Rectal smooth muscle tissue (tissue), 1 donor: ENCODE results near the gene DDX1.

Source experiments
- H3K27ac ChIP-seq: one replicate; pipeline ENCODE4 v1.7.0; 2013; ENCODE audit warnings: low read depth, low read length, inconsistent platforms
- H3K27me3 ChIP-seq: one replicate; pipeline ENCODE4 v1.7.0; 2013; ENCODE audit warnings: low read length; ENCODE audit not compliant: control insufficient read depth, insufficient read depth
- H3K36me3 ChIP-seq: one replicate; pipeline ENCODE4 v1.7.0; 2013; ENCODE audit warnings: low read length; ENCODE audit not compliant: control insufficient read depth, insufficient read depth
- H3K4me1 ChIP-seq: one replicate; pipeline ENCODE4 v1.7.0; 2013; ENCODE audit warnings: low read length; ENCODE audit not compliant: control insufficient read depth, insufficient read depth
- H3K4me3 ChIP-seq: one replicate; pipeline ENCODE4 v1.7.0; 2013; ENCODE audit warnings: low read length
- H3K9ac ChIP-seq: one replicate; pipeline ENCODE4 v1.7.0; 2013; ENCODE audit warnings: low read length

The DDX1 gene

GRCh38 chr2:15623898-15624541 lies 32.4 kb downstream of the DDX1 start:
- H3K9ac ChIP-seq, result no peak overlapping the region
- no peaks in the 10 kb centered on the region for H3K4me1 ChIP-seq
- H3K36me3 ChIP-seq, result peaks cover 15% of the 10 kb centered on the region
- no peak overlapping the region for H3K27ac ChIP-seq
- no peak overlapping the region for H3K4me3 ChIP-seq
- H3K27me3 ChIP-seq, result no peaks in the 10 kb centered on the region

DNA sequence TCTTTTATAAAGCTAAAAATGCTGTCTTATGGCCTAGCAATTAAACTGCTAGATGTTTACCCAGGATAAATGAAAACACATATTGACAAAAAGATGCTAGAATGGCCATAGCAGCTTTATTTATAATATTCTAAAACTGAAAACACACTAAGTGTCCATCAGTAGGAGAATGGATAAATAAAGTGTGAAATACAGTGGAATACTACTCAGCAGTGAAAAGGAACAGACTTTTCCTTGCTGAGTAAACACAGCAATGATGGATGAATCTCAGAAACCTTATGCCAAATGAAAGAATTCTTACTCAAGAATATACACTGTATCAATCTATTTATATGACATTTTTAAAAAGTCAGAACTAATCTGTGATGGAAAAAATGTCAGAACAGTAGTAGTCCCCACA lies 33.2 kb downstream of the DDX1 start:
- no peak overlapping the region for H3K4me3 ChIP-seq
- no peaks in the 10 kb centered on the region for H3K4me1 ChIP-seq
- peaks cover 13% of the 10 kb centered on the region for H3K36me3 ChIP-seq
- H3K9ac ChIP-seq, result no peak overlapping the region
- H3K27ac ChIP-seq, result no peak overlapping the region
- no peaks in the 10 kb centered on the region for H3K27me3 ChIP-seq

GRCh38 chr2:15625344-15626036 lies 33.8 kb downstream of the DDX1 start:
- Histone ChIP-seq H3K27me3 (no peaks in the 10 kb centered on the region), H3K4me3 (no peak overlapping the region), H3K9ac (no peak overlapping the region), H3K27ac (no peak overlapping the region), H3K4me1 (no peaks in the 10 kb centered on the region), H3K36me3 (peaks cover 13% of the 10 kb centered on the region)

DNA sequence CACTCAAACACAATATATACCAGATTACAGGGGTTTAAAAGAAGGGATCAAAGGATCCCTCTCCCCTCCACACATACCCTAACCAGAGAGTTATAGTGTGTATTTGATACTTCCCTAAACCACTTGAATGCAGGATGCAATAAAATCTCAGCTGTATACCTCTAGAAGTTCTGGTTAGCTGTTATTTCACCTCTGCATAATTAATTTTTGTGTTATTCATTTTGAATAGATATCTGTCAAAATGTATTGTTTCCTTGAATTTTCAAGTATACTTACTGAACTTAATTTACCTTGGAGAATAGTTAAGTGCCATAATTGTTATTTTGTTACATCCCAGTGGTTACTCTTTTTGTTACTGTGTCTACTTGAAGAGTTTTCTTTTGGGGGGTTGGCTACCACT lies 34.5 kb downstream of the DDX1 start:
- Histone ChIP-seq H3K36me3 (peaks cover 14% of the 10 kb centered on the region), H3K27me3 (no peaks in the 10 kb centered on the region), H3K9ac (no peak overlapping the region), H3K4me1 (no peaks in the 10 kb centered on the region), H3K4me3 (no peak overlapping the region), H3K27ac (no peak overlapping the region)

DNA sequence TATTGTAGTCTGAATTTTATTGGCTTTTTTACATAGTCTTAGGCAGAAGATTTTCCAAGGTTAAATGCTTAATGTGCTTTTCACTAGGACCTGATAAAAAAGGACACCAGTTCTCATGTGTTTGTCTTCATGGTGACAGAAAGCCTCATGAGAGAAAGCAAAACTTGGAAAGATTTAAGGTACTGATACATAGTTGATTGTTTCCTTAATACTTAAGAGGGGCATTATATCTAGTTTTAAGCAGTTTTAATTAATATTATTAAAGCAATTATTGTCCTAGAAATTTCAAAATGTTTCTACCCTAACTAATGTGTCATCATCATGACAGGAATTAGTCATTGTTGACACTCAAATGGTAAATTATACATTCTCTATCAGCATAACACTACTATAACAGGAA lies 35.3 kb downstream of the DDX1 start:
- no peaks in the 10 kb centered on the region for H3K4me1 ChIP-seq
- H3K27ac ChIP-seq, result no peak overlapping the region
- no peak overlapping the region for H3K9ac ChIP-seq
- no peak overlapping the region for H3K4me3 ChIP-seq
- peaks cover 18% of the 10 kb centered on the region for H3K36me3 ChIP-seq
- H3K27me3 ChIP-seq, result no peaks in the 10 kb centered on the region

DNA sequence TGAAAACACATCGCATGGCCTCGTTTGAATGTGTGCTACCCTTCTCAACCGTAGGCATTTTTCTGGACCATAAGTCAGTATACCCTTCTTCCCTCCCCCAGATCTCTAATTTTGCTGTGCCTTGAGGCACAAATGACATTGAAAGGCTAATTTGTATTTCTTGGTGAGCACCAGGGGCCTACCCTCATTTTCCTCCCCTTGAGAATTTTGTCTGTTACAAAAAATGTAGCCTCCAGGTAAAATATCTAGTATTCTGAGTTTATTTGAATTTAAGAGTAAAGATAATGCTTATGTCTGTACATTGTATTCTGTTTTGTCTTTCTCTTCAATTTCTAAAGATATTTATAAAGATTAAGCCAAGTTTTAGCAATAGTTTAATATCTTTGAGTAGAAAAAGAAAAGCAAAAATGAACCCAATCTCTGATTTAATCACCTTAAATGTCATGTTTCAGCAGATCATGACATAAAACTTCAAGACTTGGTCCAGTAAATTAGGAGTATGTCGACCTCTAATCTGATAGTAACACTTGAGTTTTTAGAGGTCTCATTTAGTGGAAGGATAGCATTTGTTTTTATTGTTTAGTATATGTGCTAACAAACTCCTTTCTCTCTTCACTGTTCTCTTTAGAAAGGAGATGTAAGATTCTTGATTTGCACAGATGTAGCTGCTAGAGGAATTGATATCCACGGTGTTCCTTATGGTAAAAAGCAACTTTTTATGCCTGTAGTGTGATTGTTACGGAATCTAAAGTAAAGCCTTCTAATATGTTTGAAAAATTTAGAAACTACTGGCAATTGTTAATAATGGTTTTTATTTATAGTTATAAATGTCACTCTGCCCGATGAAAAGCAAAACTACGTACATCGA lies 36.4 kb downstream of the DDX1 start:
- H3K36me3 ChIP-seq, result peaks cover 22% of the 10 kb centered on the region
- no peak overlapping the region for H3K9ac ChIP-seq
- H3K27ac ChIP-seq, result no peak overlapping the region
- H3K4me3 ChIP-seq, result no peak overlapping the region
- no peaks in the 10 kb centered on the region for H3K4me1 ChIP-seq
- no peaks in the 10 kb centered on the region for H3K27me3 ChIP-seq

GRCh38 chr2:15628899-15629855 lies 37.5 kb downstream of the DDX1 start:
- H3K27ac ChIP-seq, result no peak overlapping the region
- no peak overlapping the region for H3K9ac ChIP-seq
- H3K36me3 ChIP-seq, result peaks cover 19% of the 10 kb centered on the region
- no peaks in the 10 kb centered on the region for H3K27me3 ChIP-seq
- no peak overlapping the region for H3K4me3 ChIP-seq
- no peaks in the 10 kb centered on the region for H3K4me1 ChIP-seq

- Histone ChIP-seq H3K27ac (no peak overlapping the region), H3K27me3 (no peaks in the 10 kb centered on the region), H3K4me1 (no peaks in the 10 kb centered on the region), H3K4me3 (no peak overlapping the region), H3K9ac (no peak overlapping the region), H3K36me3 (peaks cover 13% of the 10 kb centered on the region)
These were observed 38.7 kb downstream of the DDX1 start for GRCh38 chr2:15630121-15630977.

GRCh38 chr2:15630978-15631719 lies 39.5 kb downstream of the DDX1 start:
- Histone ChIP-seq H3K27me3 (no peaks in the 10 kb centered on the region), H3K4me1 (no peaks in the 10 kb centered on the region), H3K36me3 (peaks cover 13% of the 10 kb centered on the region), H3K27ac (no peak overlapping the region), H3K4me3 (no peak overlapping the region), H3K9ac (no peak overlapping the region)

GRCh38 chr2:15631883-15632282 lies 40.2 kb downstream of the DDX1 start:
- Histone ChIP-seq H3K27ac (no peak overlapping the region), H3K36me3 (peaks cover 13% of the 10 kb centered on the region), H3K4me3 (no peak overlapping the region), H3K4me1 (no peaks in the 10 kb centered on the region), H3K27me3 (no peaks in the 10 kb centered on the region), H3K9ac (no peak overlapping the region)
